A204.1 (cell line): ENCODE measurements around the gene LRRC4B.
"Not testable (repeated sequence)": the region's sequence is repeated elsewhere in the genome, so short reads cannot be mapped to it uniquely, and the experiment has no call there.

ENCODE experiments used
- FAIRE-seq: peaks from 2 replicates; lab custom pipeline; 2012; peaks lifted over from hg19 to GRCh38; lab: Jason Lieb, UNC

The LRRC4B gene

DNA sequence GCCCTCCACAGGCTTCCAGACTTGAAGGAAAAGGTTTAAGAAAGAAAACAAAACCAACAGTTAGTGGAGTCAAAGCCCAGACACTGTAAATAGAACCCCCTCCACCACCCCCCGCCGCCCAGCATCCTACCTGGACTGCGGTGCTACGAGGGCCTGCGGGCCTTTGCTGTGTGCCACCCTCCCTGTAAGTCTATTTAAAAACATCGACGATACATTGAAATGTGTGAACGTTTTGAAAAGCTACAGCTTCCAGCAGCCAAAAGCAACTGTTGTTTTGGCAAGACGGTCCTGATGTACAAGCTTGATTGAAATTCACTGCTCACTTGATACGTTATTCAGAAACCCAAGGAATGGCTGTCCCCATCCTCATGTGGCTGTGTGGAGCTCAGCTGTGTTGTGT is 85.3 kb downstream of the LRRC4B start:
- no peak for FAIRE-seq

DNA sequence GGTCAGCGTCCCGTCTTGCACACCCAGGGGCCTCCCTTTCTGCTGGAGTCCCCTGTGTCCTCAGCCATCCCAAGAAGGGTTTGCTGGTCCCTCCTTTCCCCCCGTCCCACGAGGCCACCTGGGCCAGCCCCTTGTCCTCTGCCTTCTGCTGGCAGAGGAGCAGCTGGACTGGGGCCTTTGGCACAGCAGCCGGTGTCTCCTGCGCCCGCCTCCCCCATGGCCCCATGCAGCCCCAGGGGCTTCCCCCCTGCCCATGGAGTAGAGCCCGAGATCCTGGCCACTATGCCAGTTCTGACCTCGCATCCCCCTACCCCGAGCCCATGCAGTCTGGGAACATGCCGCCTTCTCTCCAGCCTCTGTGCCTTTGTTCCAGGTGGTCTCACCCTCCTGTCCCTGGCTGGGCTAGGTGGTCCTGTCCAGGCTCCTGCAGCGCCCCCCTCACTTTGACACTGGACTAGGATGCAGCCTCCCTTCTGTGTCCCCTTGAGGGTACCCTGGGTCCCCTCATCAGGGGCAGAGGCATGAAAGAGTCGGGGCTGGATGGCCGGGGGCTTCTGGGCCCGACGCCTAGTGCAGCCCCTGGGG is 85.9 kb downstream of the LRRC4B start:
- FAIRE-seq = no peak

DNA sequence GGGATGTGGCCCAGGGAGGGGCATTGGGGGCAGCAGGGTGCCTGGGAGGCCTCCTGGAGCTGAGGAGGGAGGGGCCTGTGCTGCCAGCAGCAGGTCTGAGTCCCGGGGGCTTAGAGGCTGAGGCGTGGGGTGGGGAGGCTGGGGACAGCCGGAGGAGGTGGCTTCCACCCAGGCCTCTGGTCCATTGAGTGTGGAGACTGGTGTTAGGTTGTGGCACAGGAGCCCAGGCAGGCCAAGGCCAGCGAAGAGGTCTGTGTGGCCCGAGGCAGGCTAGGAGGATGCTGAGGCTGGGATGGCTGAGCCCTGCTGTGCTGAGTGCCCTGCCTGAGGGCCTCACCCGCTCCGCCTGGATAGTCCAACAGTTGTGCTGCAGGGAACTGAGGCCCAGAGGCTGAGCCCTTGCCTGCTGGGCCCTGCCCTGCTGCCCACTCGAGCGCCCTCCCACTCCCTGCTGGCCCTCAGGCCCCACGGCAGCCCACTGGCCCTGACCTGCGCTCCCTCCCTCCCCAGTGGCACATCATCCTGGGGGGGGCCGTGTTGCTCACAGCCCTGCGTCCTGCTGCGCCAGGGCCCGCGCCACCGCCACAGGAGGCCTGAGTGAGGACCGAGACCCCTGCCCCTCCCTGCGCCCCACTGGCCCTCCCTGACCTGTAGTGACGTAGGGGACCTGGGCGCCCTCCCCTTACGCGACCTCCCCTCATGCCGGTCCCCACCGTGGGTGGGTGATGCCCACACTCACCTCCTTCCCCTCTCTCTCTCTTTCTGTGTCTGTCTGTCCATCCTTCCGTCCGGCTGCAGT is 86.7 kb downstream of the LRRC4B start:
- FAIRE-seq = no peak

DNA sequence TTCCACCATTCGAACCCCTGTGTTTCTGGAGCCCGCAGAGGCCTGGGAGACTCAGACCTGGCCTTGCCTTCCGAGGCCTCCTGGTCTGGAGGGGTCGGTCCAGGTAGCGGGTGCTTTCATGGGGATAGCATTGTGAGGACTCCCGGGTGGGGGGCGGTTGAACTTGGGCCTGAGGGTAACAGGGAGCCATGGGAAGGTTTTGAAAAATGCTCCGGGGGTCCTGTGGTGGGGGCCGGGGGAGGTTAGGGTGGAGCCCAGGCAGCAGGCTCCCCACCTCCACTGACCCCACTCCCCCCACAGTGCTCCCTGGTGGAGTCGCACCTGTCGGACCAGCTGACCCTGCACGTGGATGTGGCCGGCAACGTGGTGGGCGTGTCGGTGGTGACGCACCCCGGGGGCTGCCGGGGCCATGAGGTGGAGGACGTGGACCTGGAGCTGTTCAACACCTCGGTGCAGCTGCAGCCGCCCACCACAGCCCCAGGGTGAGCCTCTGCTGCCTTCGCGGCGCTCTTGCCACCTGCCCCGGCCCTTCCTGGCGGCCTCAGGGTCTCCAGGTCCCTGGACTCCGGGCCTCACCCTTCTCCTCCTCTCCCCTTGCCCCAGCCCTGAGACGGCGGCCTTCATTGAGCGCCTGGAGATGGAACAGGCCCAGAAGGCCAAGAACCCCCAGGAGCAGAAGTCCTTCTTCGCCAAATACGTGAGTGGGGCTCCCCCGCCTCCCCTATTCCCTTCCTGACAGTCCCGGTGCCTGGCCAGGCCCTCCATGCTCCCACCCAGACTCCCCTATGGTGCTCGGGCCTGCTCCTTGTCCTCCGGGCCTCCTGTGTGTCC is 87.7 kb downstream of the LRRC4B start:
- FAIRE-seq = no peak

DNA sequence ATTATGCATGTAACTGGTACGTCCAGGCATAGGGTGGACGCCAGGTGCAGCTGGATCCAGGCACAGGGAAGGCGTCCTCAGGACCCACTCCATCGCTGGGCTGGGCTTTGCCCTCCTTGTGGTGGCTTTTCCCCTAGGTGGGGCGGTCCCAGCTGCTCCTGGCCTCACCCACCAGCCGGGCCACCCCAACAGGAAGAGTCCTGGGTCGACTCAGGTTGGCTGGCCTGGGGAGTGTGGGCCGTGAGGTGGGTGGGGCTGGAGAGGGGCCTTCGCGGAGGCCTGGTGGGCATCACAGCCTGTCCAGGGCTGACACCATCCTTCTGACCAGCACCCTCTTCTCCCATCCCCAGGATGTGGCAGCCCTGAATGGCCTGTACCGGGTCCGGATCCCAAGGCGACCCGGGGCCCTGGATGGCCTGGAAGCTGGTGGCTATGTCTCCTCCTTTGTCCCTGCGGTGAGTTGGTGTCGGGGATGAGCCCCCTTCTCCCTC is 88.4 kb downstream of the LRRC4B start:
- no peak for FAIRE-seq

DNA sequence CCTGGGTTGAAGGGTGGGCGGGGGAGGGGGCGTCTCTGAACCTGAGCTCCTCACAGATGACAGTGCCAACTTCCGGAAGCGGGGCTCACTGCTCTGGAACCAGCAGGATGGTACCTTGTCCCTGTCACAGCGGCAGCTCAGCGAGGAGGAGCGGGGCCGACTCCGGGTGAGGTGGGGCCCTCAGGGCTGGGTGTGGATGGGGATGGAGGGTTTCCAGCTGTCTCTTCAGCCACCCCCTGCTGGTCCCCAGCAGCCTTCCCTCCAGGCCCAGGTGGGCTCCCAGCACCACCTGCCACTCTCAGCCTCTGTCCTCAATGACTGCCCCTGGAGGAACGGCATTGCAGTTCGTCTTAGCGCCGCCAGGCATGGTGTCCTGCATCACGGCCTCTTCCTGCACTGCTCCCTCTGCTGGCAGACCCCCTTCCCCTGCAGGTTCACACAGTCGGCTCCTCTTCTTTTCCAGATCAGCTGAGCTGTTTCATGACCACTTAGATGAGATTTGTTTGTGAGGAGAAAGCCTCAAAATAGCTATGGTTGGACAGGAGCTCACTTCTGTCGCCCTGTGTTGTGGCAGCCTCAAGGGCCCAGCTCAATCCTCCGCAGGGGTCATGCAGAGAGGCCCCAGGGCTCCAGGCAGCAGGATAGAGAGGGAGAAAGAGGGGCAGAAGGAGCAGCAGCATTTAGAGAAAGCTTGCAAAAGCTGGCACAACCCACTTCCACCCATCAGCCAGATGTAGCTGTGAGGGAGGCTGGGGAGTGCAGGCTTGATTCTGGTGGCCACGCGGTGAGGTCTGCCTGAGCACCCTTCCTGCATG is 89.1 kb downstream of the LRRC4B start:
- FAIRE-seq = no peak

DNA sequence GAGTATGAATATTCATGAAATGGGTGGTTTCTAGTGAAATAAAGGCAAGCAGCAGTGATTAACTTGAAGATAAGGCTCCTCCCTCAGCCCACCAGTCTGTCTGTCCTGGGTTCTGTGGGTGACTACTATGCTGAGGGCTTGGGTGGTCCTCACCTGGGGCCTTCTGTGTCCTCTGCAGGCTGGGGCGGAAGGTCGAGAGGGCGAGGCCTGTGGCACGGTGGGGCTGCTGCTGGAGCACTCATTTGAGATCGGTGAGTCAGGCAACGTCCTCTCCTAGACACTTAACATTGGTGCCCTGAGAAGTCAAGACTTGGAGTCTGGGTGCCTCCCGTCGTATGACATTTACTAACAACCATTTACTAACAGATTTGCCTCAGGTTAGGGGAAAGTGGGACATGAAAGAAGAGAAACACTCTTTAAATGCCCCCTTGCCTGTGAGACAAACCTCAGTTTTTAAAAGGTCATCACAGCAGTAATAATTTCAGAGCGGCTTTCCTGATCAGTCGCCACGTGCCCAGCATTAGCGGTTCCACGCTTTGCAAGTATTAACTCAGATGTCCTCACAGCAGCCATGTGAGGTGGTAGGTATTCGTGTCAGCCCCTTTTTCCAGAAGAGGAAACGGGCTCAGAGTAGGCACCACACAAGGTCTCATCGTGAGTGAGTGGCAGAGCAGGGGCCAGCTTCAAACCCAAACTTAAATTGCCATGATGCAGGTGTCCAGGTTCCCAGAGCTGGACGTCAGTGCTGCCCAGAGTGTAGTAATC is 90.3 kb downstream of the LRRC4B start:
- no peak for FAIRE-seq

DNA sequence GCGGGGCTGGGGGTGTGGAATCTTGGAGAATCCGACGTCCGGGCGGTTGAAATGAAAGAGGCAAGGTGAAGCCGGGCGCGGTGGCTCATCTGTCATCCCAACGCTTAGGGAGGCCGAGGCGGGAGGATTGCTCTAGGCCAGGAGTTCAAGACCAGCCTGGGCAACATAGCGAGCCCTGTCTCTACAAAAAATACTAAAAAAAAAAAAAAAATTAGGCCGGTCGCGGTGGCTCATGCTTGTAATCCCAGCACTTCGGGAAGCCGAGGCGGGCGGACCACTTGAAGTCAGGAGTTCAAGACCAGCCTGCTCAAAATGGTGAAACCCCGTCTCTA is 91.4 kb downstream of the LRRC4B start:
- FAIRE-seq = no peak

DNA sequence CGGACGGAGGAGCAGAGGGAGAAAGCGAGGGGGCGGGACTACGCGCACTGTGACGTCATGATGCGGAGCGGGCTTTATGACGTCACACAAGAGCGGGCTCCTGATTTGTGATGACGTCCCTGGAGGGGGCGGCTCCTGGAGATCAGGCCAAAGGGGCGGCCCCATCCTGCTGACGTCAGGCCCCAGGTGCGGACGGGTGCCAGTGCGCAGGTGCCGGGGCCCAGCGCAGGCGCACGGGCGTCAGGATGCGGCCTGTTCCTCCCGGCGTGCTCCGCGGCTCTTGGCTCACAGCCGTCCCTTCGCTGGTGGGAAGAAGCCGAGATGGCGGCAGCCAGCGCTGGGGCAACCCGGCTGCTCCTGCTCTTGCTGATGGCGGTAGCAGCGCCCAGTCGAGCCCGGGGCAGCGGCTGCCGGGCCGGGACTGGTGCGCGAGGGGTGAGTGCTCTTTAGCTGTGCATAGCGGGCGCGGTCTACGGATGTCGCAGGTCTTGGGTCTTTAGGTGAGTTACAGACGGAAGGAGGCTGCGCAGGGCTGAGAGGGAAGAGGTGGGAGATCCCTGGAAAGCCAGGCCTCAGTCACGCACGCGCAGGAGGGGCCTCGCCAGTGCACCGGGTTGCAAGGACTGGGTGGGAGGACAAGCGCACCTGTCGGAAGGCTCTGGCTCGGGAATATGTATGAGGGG is 91.9 kb downstream of the LRRC4B start, which contains the start of the genes EMC10 and GARIN5A:
EMC10 (plus strand) TSS at position 284 of the 683 bp plus-strand sequence; CDS start at position 322, 38 bp downstream.
GARIN5A (minus strand) TSS at position 625 of the 683 bp plus-strand sequence; CDS start at position 165, 460 bp downstream.
- no peak for FAIRE-seq

DNA sequence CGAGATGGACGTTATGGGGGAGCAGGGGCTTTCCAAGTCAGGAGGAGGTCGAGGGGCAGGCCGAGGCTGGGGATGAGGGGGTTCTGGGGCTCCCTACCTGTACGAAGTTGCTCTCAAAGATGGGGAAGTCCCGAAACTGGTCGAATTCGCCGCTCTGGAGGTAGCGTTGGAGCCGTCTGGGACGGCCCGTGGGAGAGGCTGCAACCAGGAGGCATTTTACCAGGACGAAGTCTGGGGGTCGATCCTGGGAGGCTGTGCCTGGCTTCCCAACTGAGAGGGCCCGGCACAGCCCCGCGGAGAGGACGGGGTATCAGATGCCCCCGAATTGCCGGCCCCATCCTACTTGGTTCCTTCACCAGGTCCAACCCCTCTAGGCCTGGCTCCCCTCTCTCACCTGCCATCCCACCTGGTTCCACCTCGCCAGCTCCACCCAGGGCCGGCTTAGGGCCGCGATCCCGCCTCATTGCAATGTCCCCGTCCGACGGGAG is 92.5 kb downstream of the LRRC4B start:
- no peak for FAIRE-seq

DNA sequence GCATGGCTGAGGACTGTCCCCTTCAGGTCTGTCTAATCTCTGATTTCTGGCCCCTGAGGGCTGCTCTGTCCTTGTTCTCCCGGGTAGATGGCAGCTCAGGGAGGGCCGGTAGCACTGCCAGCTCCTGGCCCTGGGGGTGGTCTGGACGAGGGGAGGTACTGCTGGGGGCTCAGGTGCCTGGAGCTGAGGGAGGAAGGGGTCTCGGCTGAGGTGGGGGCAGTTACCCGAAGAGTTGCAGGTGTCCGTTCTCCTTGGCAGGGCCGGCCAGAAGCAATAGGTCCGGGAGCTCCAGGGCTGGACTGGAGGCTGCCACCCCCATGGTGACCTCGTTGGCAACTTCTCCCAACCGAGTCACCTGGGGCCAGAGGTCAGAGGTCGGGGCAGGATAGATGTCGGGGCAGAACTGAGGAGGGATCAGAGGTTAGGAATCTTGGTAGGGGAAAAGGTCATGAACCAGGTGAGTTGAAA is 93.1 kb downstream of the LRRC4B start:
- no peak for FAIRE-seq

DNA sequence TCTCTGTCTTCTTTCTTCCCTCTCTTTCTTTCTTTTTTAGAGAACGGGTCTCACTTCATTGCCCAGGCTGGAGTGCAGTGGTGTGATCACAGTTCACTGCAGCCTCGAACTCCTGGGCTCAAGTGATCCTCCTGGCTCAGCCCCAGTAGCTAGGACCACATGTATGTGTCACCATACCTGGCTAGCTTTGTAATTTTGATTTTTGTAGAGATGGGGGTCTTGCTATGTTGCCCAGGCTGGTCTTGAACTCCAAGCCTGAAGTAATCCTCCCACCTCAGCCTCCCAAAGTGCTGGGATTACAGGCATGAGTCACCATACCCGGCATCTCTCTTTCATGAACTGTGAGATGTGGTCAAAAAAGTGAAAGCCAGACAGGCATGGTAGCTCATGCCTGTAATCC is 94.9 kb downstream of the LRRC4B start:
- not testable (repeated sequence) for FAIRE-seq

DNA sequence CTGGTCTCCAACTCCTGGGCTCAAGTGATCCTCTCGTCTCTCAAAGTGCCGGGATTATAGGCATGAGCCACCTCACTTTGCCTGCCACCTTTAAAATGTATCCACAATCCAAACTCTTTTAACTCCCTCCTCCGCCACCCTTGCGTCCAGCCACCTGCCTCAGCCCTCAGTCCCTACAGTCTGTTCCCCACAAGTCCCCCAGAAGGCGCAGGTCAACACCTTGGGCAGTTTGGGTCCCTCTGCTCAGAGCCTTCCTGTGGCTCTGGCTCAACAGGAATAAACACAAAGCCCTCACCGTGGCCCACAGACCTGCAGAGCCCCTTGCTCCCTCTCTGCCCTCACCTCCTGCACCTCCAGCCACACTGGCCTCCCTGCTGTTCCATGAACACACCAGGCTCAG is 99.4 kb downstream of the LRRC4B start:
- no peak for FAIRE-seq

DNA sequence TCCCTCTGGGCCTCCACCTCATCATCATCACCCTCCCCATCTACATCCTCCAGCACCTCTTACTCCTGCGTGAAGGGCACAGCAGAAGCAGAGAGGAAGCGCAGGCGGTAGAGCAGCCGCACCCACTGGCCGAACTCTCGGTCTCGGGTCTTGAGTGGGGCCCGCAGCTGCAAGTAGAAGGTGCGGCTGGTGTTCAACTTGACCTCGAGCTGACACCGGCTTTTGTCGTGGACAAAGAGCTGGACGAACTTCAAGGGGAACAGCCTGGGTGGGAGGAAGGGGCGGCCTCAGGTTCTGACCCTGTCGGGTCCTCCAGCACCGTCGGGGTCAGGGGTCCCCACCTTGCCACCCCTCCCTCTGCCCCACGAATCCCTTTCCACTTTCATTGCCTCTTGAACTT is 100.7 kb downstream of the LRRC4B start:
- no peak for FAIRE-seq
